ENCODE results near the gene MICU2. TPM values are rescaled to one million over a fixed set of nuclear protein-coding genes. Genes with fewer than 3 reads are reported as not detected.

The MICU2 gene
- total and polyA plus RNA-seq, 2 donors (not counting 3 experiments of a cell fraction or from before 2014, with no cell fraction given) = 24.0 to 36.7 TPM

DNA sequence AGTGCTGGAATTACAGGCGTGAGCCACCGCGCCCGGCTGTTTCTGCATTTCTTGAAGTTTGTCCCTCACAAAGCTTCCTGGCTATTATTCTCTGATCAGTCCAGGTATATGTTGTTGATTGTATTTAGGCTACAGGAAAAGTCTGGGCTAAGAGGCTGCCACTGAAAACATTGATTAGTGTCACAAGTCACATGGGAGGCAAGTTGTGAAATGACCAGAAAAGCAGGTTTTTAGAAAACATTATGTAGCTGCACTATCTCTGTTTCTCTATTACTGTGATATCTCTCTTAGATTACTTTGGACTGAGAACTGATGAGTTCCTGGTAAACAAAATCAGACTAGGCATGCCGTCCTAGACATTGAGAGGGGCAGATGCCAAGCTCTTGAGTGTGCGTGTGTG, 128.9 kb downstream of the MICU2 start:
- Histone ChIP-seq H2AFZ (ENCODE audit: low read depth, low read length) (no peak overlapping the region), H3K27me3 (ENCODE audit: control insufficient read depth in 2 of 2, insufficient read depth in 2 of 2, low read length in 2 of 2) (no peaks in the 10 kb centered on the region), H4K20me1 (replicated peaks; ENCODE audit: control insufficient read depth, extremely low read depth, insufficient read depth, low read length) (no peaks in the 10 kb centered on the region), H3K9ac (replicated peaks; ENCODE audit: extremely low read depth, insufficient read depth, low read length) (no peak overlapping the region), H3K9me1 (replicated peaks; ENCODE audit: control insufficient read depth, extremely low read depth, insufficient read depth, low read length) (no peaks in the 10 kb centered on the region), H3K4me3 (replicated peaks in 1 of 3; ENCODE audit: insufficient read depth in 1 of 3, low read depth in 1 of 3, low read length in 3 of 3) (no peak overlapping the region), H3K4me2 (ENCODE audit: insufficient read depth, low read length) (no peak overlapping the region), H3K79me2 (ENCODE audit: control insufficient read depth, insufficient read depth, low read length) (no peaks in the 10 kb centered on the region), H3K36me3 (ENCODE audit: control insufficient read depth in 2 of 2, extremely low read depth in 1 of 2, insufficient read depth in 2 of 2, low read length in 2 of 2) (no peaks in the 10 kb centered on the region), H3K4me1 (ENCODE audit: control insufficient read depth, extremely low read depth, insufficient read depth, low read length) (peaks cover 2% of the 10 kb centered on the region), H3K27ac (ENCODE audit: insufficient read depth, low read depth, low read length) (no peak overlapping the region), H3K9me3 (replicated peaks; ENCODE audit: control insufficient read depth, insufficient read depth, low read length) (no peaks in the 10 kb centered on the region)
- POLR2A ChIA-PET = no interaction called here
- intact Hi-C loops (cut with micrococcal nuclease) (loop anchor here (5.0 to 10.0 kb wide), 3 partner anchors 438 to 1320 kb away; no protein-coding TSS in a partner anchor), dilution Hi-C loops (cut with MboI; ENCODE audit: extremely low pct_ligation_motif_present, low sequenced_read_pairs) (no loop called here)
- FAIRE-seq = no peak
- CTCF ChIA-PET = interaction anchor here (1.1 kb wide), 1 partner anchor 177 kb away, joined by 3 read pairs; no protein-coding TSS in a partner anchor
- TF ChIP-seq EZH2 (IDR thresholded peaks at IDR 0.05; ENCODE audit: borderline replicate concordance, low read depth, low read length, severe bottlenecking) (no peak), FOS (IDR thresholded peaks at IDR 0.05; ENCODE audit: borderline replicate concordance, insufficient read depth, low read length) (no peak), CTCF (IDR thresholded peaks at IDR 0.05; ENCODE audit: extremely low read depth in 1 of 2, insufficient read depth in 1 of 2, low read depth in 1 of 2, low read length in 2 of 2) (no peak), POLR2A (IDR thresholded peaks at IDR 0.05; ENCODE audit: low read depth, low read length) (no peak), POLR2AphosphoS5 (IDR thresholded peaks at IDR 0.05; ENCODE audit: insufficient read depth, low read depth, low read length) (no peak), JUN (IDR thresholded peaks at IDR 0.05; ENCODE audit: borderline replicate concordance, insufficient read depth, insufficient read length, low read depth) (no peak), GATA2 (IDR thresholded peaks at IDR 0.05; ENCODE audit: insufficient read depth, insufficient read length, low read depth, low read length) (no peak), MYC (IDR thresholded peaks at IDR 0.05; ENCODE audit: low read depth, low read length) (no peak)
- TF ChIP-seq, protein P1, sequence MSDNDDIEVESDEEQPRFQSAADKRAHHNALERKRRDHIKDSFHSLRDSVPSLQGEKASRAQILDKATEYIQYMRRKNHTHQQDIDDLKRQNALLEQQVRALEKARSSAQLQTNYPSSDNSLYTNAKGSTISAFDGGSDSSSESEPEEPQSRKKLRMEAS (IDR thresholded peaks at IDR 0.05; ENCODE audit: insufficient read depth, insufficient read length) = no peak
- DNase-seq (ENCODE audit: low read depth, low spot score) = no peak
- no TSS peak for BruUV-seq (replicated peaks)

Data from endothelial cell of umbilical vein (primary cell).